ENCODE results near the gene IRAK3. TPM values are rescaled to one million over a fixed set of nuclear protein-coding genes. Genes with fewer than 3 reads are reported as not detected.

The IRAK3 gene
- total RNA-seq, result 3.9 and 4.2 TPM in 2 replicates
- 12.3 TPM for total RNA-seq (2013)
- 4.3 and 6.1 TPM in 2 replicates for polyA plus RNA-seq
- polyA minus RNA-seq, result 3.7 and 7.8 TPM in 2 replicates

- DNase-seq (peak; percentile 63), ATAC-seq (ENCODE audit: low read depth) (peak; percentile 63)
- peaks cover 0 to 10% (median 0%) of the 10 kb centered on the region in 3 donors for H3K9me3 ChIP-seq (ENCODE audit: control extremely low read depth in 1 of 3, control insufficient read depth in 2 of 3, insufficient read depth in 1 of 3, low read length in 2 of 3)
- Mint-ChIP-seq H3K27me3 (peaks cover 49% of the 10 kb centered on the region), H3K4me1 (peaks cover 37% of the 10 kb centered on the region), H3K9me3 (ENCODE audit: insufficient read depth) (peaks cover 7% of the 10 kb centered on the region), H3K27ac (peak within 1 kb of the TSS; percentile 76), H3K4me3 (peak within 1 kb of the TSS; percentile 86)
- peaks cover 20 to 53% of the 10 kb centered on the region in 2 donors for H3K4me1 ChIP-seq (ENCODE audit: control insufficient read depth in 2 of 2, insufficient read depth in 2 of 2, low read length in 2 of 2)
- H3K4me2 ChIP-seq (replicated peaks; ENCODE audit: low read depth, low read length, poor library complexity, severe bottlenecking), result peak within 1 kb of the TSS; percentile 79
- peaks cover 0 to 26% (median 2%) of the 10 kb centered on the region in 4 experiments for H3K27me3 ChIP-seq (replicated peaks in 1 of 4; ENCODE audit: control extremely low read depth in 1 of 4, control insufficient read depth in 3 of 4, insufficient read depth in 4 of 4, low read length in 3 of 4)
- ChIA-PET POLR2A (interaction anchor here (1.4 kb wide), 1 partner anchor 19 kb away, joined by 4 read pairs; the partner anchor contains the start of gene TMBIM4), CTCF (interaction anchor here (0.8 to 1.0 kb wide), 2 partner anchors 20 to 46 kb away, joined by 3 read pairs; no protein-coding TSS in a partner anchor)
- peak within 1 kb of the TSS; percentile 67 for H3K9ac ChIP-seq (ENCODE audit: low read length)
- H2AFZ ChIP-seq (ENCODE audit: insufficient read depth, low read depth, low read length, poor library complexity, severe bottlenecking), result peak within 1 kb of the TSS; percentile 83
- H4K20me1 ChIP-seq (ENCODE audit: control insufficient read depth, insufficient read depth, low read length, poor library complexity, severe bottlenecking), result no peaks in the 10 kb centered on the region
- H3K27ac ChIP-seq (ENCODE audit: low read length in 2 of 2), result peak within 1 kb of the TSS; percentile 78 to 81
- no peaks in the 10 kb centered on the region for H3K36me3 ChIP-seq (replicated peaks in 1 of 2; ENCODE audit: control extremely low read depth in 1 of 2, control insufficient read depth in 1 of 2, extremely low read depth in 1 of 2, insufficient read depth in 2 of 2, low read length in 1 of 2)
- peaks cover 9% of the 10 kb centered on the region for H3K79me2 ChIP-seq (ENCODE audit: control insufficient read depth, insufficient read depth, low read length)
- TF ChIP-seq CTCF (IDR thresholded peaks at IDR 0.05) (no peak), EZH2 (IDR thresholded peaks at IDR 0.05; ENCODE audit: borderline replicate concordance, insufficient read depth, low read depth, low read length, poor library complexity, severe bottlenecking) (no peak)
- intact Hi-C loops (cut with micrococcal nuclease), result loop anchor here (5.0 kb wide), 1 partner anchor 48 kb away; no protein-coding TSS in a partner anchor
- 17% methylated on average over 82 of the region's 82 CpGs for WGBS (ENCODE audit: insufficient coverage)
- H3K4me3 ChIP-seq (ENCODE audit: control extremely low read depth in 1 of 5, extremely low read depth in 1 of 5, insufficient read depth in 1 of 5, low read depth in 2 of 5, low read length in 4 of 5), result peak within 1 kb of the TSS; percentile 55 to 93 (median 65)
These were observed at the start of gene IRAK3 for GRCh38 chr12:66188584-66189485. TSS of gene IRAK3 (plus strand) at chr12:66189214. CDS start at chr12:66189300, 86 bp downstream.

All from B cell (primary cell).